HUES6 (cell line): ENCODE measurements around the gene OSGIN1.

Experiments used
- H3K27ac ChIP-seq: 2 replicates; pipeline ENCODE4 v1.7.0; 2013; ENCODE audit warnings: low read depth, mild to moderate bottlenecking, low read length, inconsistent platforms
- H3K27me3 ChIP-seq: 2 replicates; pipeline ENCODE4 v1.6.1; 2013; ENCODE audit warnings: low read length; ENCODE audit not compliant: control insufficient read depth, insufficient read depth
- H3K36me3 ChIP-seq: 2 replicates; pipeline ENCODE4 v1.6.1; 2013; ENCODE audit warnings: low read length; ENCODE audit not compliant: control insufficient read depth, insufficient read depth
- H3K4me1 ChIP-seq: 2 replicates; pipeline ENCODE4 v1.6.1; 2013; ENCODE audit warnings: low read length; ENCODE audit not compliant: control insufficient read depth, insufficient read depth
- H3K4me3 ChIP-seq: 2 replicates; pipeline ENCODE4 v1.5.1; 2013; ENCODE audit warnings: low read depth, low read length
- H3K9ac ChIP-seq: one replicate; pipeline ENCODE4 v1.6.1; 2013; ENCODE audit warnings: mild to moderate bottlenecking, low read length
- H3K9me3 ChIP-seq: 2 replicates; pipeline ENCODE4 v1.6.1; 2013; ENCODE audit warnings: low read depth, low read length; ENCODE audit not compliant: control insufficient read depth, insufficient read depth

OSGIN1 gene

GRCh38 chr16:83915081-83915480 is 38.0 kb upstream of the OSGIN1 start:
- Histone ChIP-seq H3K27me3 (no peaks in the 10 kb centered on the region), H3K36me3 (peaks cover 63% of the 10 kb centered on the region), H3K9ac (no peak overlapping the region), H3K4me1 (peaks cover 9% of the 10 kb centered on the region; the same call in 1 of the 2 replicates), H3K9me3 (no peaks in the 10 kb centered on the region; the same call in 1 of the 2 replicates), H3K4me3 (no peak overlapping the region), H3K27ac (no peak overlapping the region)

- H3K27ac ChIP-seq: no peak overlapping the region
- H3K27me3 ChIP-seq: no peaks in the 10 kb centered on the region
- H3K9me3 ChIP-seq: no peaks in the 10 kb centered on the region; the same call in 1 of the 2 replicates
- no peak overlapping the region for H3K4me3 ChIP-seq
- H3K9ac ChIP-seq: no peak overlapping the region
- peaks cover 9% of the 10 kb centered on the region; the same call in 1 of the 2 replicates for H3K4me1 ChIP-seq
- peaks cover 63% of the 10 kb centered on the region for H3K36me3 ChIP-seq
These were observed 37.5 kb upstream of the OSGIN1 start for GRCh38 chr16:83915491-83915890.

- Histone ChIP-seq H3K27ac (no peak overlapping the region), H3K4me3 (no peak overlapping the region), H3K9me3 (no peaks in the 10 kb centered on the region; the same call in 1 of the 2 replicates), H3K4me1 (peaks cover 5% of the 10 kb centered on the region; the same call in 1 of the 2 replicates), H3K36me3 (peaks cover 63% of the 10 kb centered on the region), H3K9ac (no peak overlapping the region), H3K27me3 (no peaks in the 10 kb centered on the region)
These were observed 35.6 kb upstream of the OSGIN1 start for GRCh38 chr16:83917152-83918120.

GRCh38 chr16:83920894-83921491 is 32.0 kb upstream of the OSGIN1 start:
- Histone ChIP-seq H3K27ac (no peak overlapping the region), H3K9me3 (no peaks in the 10 kb centered on the region; the same call in 1 of the 2 replicates), H3K9ac (no peak overlapping the region), H3K27me3 (no peaks in the 10 kb centered on the region), H3K4me1 (no peaks in the 10 kb centered on the region), H3K36me3 (peaks cover 41% of the 10 kb centered on the region), H3K4me3 (no peak overlapping the region)

GRCh38 chr16:83923581-83924365 is 29.3 kb upstream of the OSGIN1 start:
- peaks cover 4% of the 10 kb centered on the region for H3K4me1 ChIP-seq
- H3K36me3 ChIP-seq: peaks cover 17% of the 10 kb centered on the region
- no peak overlapping the region for H3K4me3 ChIP-seq
- H3K9ac ChIP-seq: no peak overlapping the region
- H3K9me3 ChIP-seq: no peaks in the 10 kb centered on the region; the same call in 1 of the 2 replicates
- H3K27me3 ChIP-seq: no peaks in the 10 kb centered on the region
- no peak overlapping the region for H3K27ac ChIP-seq

- Histone ChIP-seq H3K36me3 (peaks cover 8% of the 10 kb centered on the region), H3K4me3 (no peak overlapping the region), H3K9ac (no peak overlapping the region), H3K9me3 (no peaks in the 10 kb centered on the region; the same call in 1 of the 2 replicates), H3K27ac (no peak overlapping the region), H3K27me3 (no peaks in the 10 kb centered on the region), H3K4me1 (peaks cover 4% of the 10 kb centered on the region)
These were observed 28.4 kb upstream of the OSGIN1 start for GRCh38 chr16:83924686-83925085.

GRCh38 chr16:83925095-83925905 is 27.7 kb upstream of the OSGIN1 start:
- no peaks in the 10 kb centered on the region for H3K27me3 ChIP-seq
- H3K9me3 ChIP-seq: no peaks in the 10 kb centered on the region
- peaks cover 5% of the 10 kb centered on the region for H3K36me3 ChIP-seq
- peaks cover 4% of the 10 kb centered on the region for H3K4me1 ChIP-seq
- no peak overlapping the region for H3K9ac ChIP-seq
- H3K4me3 ChIP-seq: no peak overlapping the region
- no peak overlapping the region for H3K27ac ChIP-seq

GRCh38 chr16:83925957-83926725 is 26.9 kb upstream of the OSGIN1 start:
- H3K4me3 ChIP-seq: no peak overlapping the region
- H3K4me1 ChIP-seq: peaks cover 4% of the 10 kb centered on the region
- no peaks in the 10 kb centered on the region for H3K27me3 ChIP-seq
- no peaks in the 10 kb centered on the region for H3K9me3 ChIP-seq
- no peak overlapping the region for H3K9ac ChIP-seq
- H3K36me3 ChIP-seq: peaks cover 5% of the 10 kb centered on the region; the same call in 1 of the 2 replicates
- H3K27ac ChIP-seq: no peak overlapping the region

- peak overlapping the region; percentile 58 for H3K4me3 ChIP-seq
- no peaks in the 10 kb centered on the region for H3K27me3 ChIP-seq
- peak overlapping the region; percentile 76 for H3K27ac ChIP-seq
- no peaks in the 10 kb centered on the region for H3K9me3 ChIP-seq
- H3K36me3 ChIP-seq: no peaks in the 10 kb centered on the region
- H3K4me1 ChIP-seq: peaks cover 4% of the 10 kb centered on the region
- peak overlapping the region; percentile 67 for H3K9ac ChIP-seq
These were observed 26.2 kb upstream of the OSGIN1 start for GRCh38 chr16:83926726-83927397.
